HepG2 (cell line): ENCODE measurements around the gene LARP1. TPM values are rescaled to one million over a fixed set of nuclear protein-coding genes. Genes with fewer than 3 reads are reported as not detected.
A peak's percentile ranks its signal among the peaks of the same experiment; 100 is the strongest.

Experiments
- AGO2 ChIP-seq: fragments of 200-400 bp; formaldehyde crosslinking; optimal IDR thresholded peaks from 2 replicates; pipeline ENCODE3; 2017; ENCODE audit warnings: mild to moderate bottlenecking, low read depth, low read length, moderate library complexity
- HCFC1 ChIP-seq: fragments of 150-350 bp; IDR thresholded peaks from 2 replicates; pipeline ENCODE4 v1.6.1; 2014; ENCODE audit warnings: low read depth, low read length
- HNRNPUL1 ChIP-seq: fragments of 200-400 bp; formaldehyde crosslinking; IDR thresholded peaks from 2 replicates; pipeline ENCODE4 v1.6.1; 2017; ENCODE audit warnings: low read depth, mild to moderate bottlenecking, low read length, moderate library complexity
- KAT7 ChIP-seq: IDR thresholded peaks from 2 replicates; pipeline ENCODE4 v1.6.1; 2018; ENCODE audit warnings: borderline replicate concordance, missing compliant biosample characterization
- KDM4B ChIP-seq: sonication (generic); formaldehyde crosslinking; IDR thresholded peaks from 2 replicates; pipeline ENCODE4 v1.4.0; 2020; ENCODE audit warnings: missing genetic modification reagents
- KDM5B ChIP-seq: sonication (generic); formaldehyde crosslinking; IDR thresholded peaks from 2 replicates; pipeline ENCODE4 v1.4.0; 2020; ENCODE audit warnings: missing genetic modification reagents, mild to moderate bottlenecking, borderline replicate concordance
- KLF15 ChIP-seq: sonication (generic); formaldehyde crosslinking; IDR thresholded peaks from 2 replicates; pipeline ENCODE4 v1.8.1; 2023; ENCODE audit warnings: borderline replicate concordance, mild to moderate bottlenecking, inconsistent platforms, missing genetic modification reagents, mixed read lengths
- MXD4 ChIP-seq: IDR thresholded peaks from 2 replicates; pipeline ENCODE4 v1.6.1; 2016; ENCODE audit warnings: mild to moderate bottlenecking, missing biosample characterization, missing genetic modification reagents
- REXO4 ChIP-seq: sonication (generic); formaldehyde crosslinking; IDR thresholded peaks from 2 replicates; pipeline ENCODE4 v1.8.0; 2022; ENCODE audit warnings: missing genetic modification reagents, mild to moderate bottlenecking, borderline replicate concordance
- SAP130 ChIP-seq: IDR thresholded peaks from 2 replicates; pipeline ENCODE4 v1.6.1; 2016; ENCODE audit warnings: low read depth
- TOE1 ChIP-seq: sonication (generic); formaldehyde crosslinking; IDR thresholded peaks from 2 replicates; pipeline ENCODE4 v1.4.0; 2020; ENCODE audit warnings: mild to moderate bottlenecking, missing genetic modification reagents
- U2AF1 ChIP-seq: fragments of 200-400 bp; formaldehyde crosslinking; optimal IDR thresholded peaks from 2 replicates; pipeline ENCODE3; 2017; ENCODE audit warnings: mild to moderate bottlenecking, low read depth, low read length
- ZFAT ChIP-seq: sonication (generic); formaldehyde crosslinking; conservative IDR thresholded peaks from 2 replicates; pipeline ENCODE4 v1.8.1; 2023; ENCODE audit warnings: missing genetic modification reagents, inconsistent platforms
- ZFP36L2 ChIP-seq: sonication (generic); formaldehyde crosslinking; IDR thresholded peaks from 2 replicates; pipeline ENCODE4 v1.4.0; 2020; ENCODE audit warnings: missing genetic modification reagents
- ZHX1 ChIP-seq: sonication (generic); formaldehyde crosslinking; IDR thresholded peaks from 2 replicates; pipeline ENCODE4 v1.8.1; 2022; ENCODE audit warnings: low read depth, mild to moderate bottlenecking, missing genetic modification reagents
- ZKSCAN1 ChIP-seq: fragments of 150-350 bp; IDR thresholded peaks from 2 replicates; pipeline ENCODE4 v1.6.1; 2014; ENCODE audit warnings: low read length
- ZNF10 ChIP-seq: sonication (generic); formaldehyde crosslinking; IDR thresholded peaks from 2 replicates; pipeline ENCODE4 v1.4.0; 2020; ENCODE audit warnings: mild to moderate bottlenecking, low read depth, missing genetic modification reagents, borderline replicate concordance
- ZNF124 ChIP-seq: sonication (generic); formaldehyde crosslinking; IDR thresholded peaks from 2 replicates; pipeline ENCODE4 v1.4.0; 2020; ENCODE audit warnings: missing genetic modification reagents
- ZNF180 ChIP-seq: sonication (generic); formaldehyde crosslinking; IDR thresholded peaks from 2 replicates; pipeline ENCODE4 v1.4.0; 2020; ENCODE audit warnings: low read depth, missing genetic modification reagents, borderline replicate concordance
- ZNF253 ChIP-seq: sonication (generic); formaldehyde crosslinking; IDR thresholded peaks from 2 replicates; pipeline ENCODE4 v1.8.0; 2022; ENCODE audit warnings: mild to moderate bottlenecking, missing genetic modification reagents, borderline replicate concordance
- ZNF441 ChIP-seq: sonication (generic); formaldehyde crosslinking; IDR thresholded peaks from 2 replicates; pipeline ENCODE4 v1.7.0; 2021; ENCODE audit warnings: missing genetic modification reagents, borderline replicate concordance
- ZNF460 ChIP-seq: sonication (generic); formaldehyde crosslinking; IDR thresholded peaks from 2 replicates; pipeline ENCODE4 v1.5.1; 2020; ENCODE audit warnings: missing genetic modification reagents, mild to moderate bottlenecking, borderline replicate concordance
- ZNF484 ChIP-seq: sonication (generic); formaldehyde crosslinking; IDR thresholded peaks from 2 replicates; pipeline ENCODE4 v1.5.1; 2020; ENCODE audit warnings: mild to moderate bottlenecking, low read depth, missing genetic modification reagents, borderline replicate concordance
- ZNF724P ChIP-seq: sonication (generic); formaldehyde crosslinking; IDR thresholded peaks from 2 replicates; pipeline ENCODE4 v1.8.0; 2022; ENCODE audit warnings: missing genetic modification reagents, borderline replicate concordance
- polyA plus RNA-seq, 8 experiments: library from polyadenylated mRNA; depleted of rRNA in 3 of 8; stranded (reverse) in 7 of 8; unstranded in 1 of 8; fragments of >200 nt; fragmentation: Illumina TruSeq in 4 of 8; extraction: Trizol in 4 of 8; gene quantifications; 2 replicates each; pipeline versions ENCODE4 v1.2.1 to v1.2.3, GENCODE V29; 2011 to 2016; ENCODE audit warnings: low read depth in 4 of 8, missing spikeins in 1 of 8, mixed read lengths in 1 of 8; ENCODE audit not compliant: insufficient read depth in 1 of 8
- total RNA-seq, 5 experiments: library from RNA; depleted of rRNA; stranded (reverse); fragments of >200 nt; fragmentation: Illumina TruSeq; extraction: Trizol; gene quantifications; 2 replicates each; pipeline ENCODE4 v1.2.3, GENCODE V29; 2016; ENCODE audit warnings: low read depth in 1 of 5
- TF ChIP-seq, protein P1 (sequence below): sonication (generic); formaldehyde crosslinking; IDR thresholded peaks from 2 replicates; pipeline ENCODE4 v1.4.0; 2020; ENCODE audit warnings: missing genetic modification reagents
- TF ChIP-seq, protein P2 (sequence below): sonication (generic); formaldehyde crosslinking; IDR thresholded peaks from 2 replicates; pipeline ENCODE4 v1.5.0; 2020; ENCODE audit warnings: missing genetic modification reagents

The LARP1 gene
- total and polyA plus RNA-seq, 2 of the 13 experiments (the other 11 are each of a cell fraction or from before 2014, with no cell fraction given), result 45.2 to 61.4 TPM

DNA sequence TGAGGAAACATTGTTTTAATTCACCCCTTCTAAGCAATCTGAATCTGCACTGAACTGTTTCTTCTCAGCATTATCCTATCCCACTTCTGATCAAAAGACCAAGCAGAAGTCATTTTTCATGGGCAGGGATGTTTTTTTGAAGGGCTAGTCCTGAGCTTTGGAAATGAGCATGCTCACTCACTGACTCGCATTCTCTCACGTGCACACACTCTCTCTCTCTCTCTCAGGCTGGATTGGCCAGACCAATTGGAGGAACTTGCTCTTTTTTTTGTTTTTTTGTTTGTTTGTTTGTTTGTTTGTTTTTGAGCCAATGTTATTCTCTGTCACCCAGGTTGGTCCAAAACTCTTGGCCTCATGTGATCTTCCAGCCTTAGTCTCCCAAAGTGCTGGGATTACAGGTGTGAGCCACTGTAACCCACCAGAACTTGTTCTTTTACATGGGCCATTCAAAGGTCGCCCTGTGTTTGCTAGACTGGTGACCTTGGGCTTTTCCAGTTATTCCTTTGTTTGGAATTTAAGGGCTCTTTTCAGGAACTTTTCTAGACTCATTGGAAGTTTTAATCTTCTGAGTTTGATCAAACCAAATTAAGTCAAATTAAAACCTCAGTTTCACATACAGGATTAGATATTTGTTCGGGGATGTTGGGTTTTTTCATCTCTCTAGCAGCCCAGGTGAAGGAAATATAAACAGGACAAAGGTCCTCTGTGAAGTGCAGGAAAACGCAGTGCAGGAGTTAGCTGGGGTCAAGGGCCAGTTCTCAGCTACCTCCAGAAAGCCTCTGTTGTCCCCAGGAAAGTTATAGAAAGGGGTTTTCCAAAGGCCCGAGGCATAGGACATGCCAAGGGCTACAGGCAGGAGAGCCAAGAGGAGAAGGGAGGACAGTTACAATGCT, 82.1 kb downstream of the LARP1 start (continued):
- TF ChIP-seq ZNF124 (CRISPR knock-in tag) (no peak), ZNF180 (CRISPR knock-in tag) (no peak), ZHX1 (CRISPR knock-in tag) (no peak), KDM5B (CRISPR knock-in tag) (no peak), U2AF1 (no peak), TOE1 (no peak), ZFAT (CRISPR knock-in tag) (no peak), MXD4 (CRISPR knock-in tag) (no peak), SAP130 (CRISPR knock-in tag) (peak; percentile 50), HNRNPUL1 (no peak), KLF15 (no peak), ZNF724P (CRISPR knock-in tag) (no peak), ZNF10 (CRISPR knock-in tag) (no peak), KDM4B (CRISPR knock-in tag) (no peak), ZNF441 (no peak), HCFC1 (no peak), KAT7 (CRISPR knock-in tag) (no peak), ZNF253 (CRISPR knock-in tag) (no peak), ZNF460 (CRISPR knock-in tag) (no peak), REXO4 (CRISPR knock-in tag) (no peak), ZKSCAN1 (no peak), AGO2 (no peak), ZNF484 (no peak), ZFP36L2 (CRISPR knock-in tag) (no peak)
- TF ChIP-seq, protein P1, sequence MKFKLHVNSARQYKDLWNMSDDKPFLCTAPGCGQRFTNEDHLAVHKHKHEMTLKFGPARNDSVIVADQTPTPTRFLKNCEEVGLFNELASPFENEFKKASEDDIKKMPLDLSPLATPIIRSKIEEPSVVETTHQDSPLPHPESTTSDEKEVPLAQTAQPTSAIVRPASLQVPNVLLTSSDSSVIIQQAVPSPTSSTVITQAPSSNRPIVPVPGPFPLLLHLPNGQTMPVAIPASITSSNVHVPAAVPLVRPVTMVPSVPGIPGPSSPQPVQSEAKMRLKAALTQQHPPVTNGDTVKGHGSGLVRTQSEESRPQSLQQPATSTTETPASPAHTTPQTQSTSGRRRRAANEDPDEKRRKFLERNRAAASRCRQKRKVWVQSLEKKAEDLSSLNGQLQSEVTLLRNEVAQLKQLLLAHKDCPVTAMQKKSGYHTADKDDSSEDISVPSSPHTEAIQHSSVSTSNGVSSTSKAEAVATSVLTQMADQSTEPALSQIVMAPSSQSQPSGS (CRISPR knock-in tag), result no peak
- TF ChIP-seq, protein P2, sequence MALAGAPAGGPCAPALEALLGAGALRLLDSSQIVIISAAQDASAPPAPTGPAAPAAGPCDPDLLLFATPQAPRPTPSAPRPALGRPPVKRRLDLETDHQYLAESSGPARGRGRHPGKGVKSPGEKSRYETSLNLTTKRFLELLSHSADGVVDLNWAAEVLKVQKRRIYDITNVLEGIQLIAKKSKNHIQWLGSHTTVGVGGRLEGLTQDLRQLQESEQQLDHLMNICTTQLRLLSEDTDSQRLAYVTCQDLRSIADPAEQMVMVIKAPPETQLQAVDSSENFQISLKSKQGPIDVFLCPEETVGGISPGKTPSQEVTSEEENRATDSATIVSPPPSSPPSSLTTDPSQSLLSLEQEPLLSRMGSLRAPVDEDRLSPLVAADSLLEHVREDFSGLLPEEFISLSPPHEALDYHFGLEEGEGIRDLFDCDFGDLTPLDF (CRISPR knock-in tag), result no peak
